Measurements from ENCODE around the gene CD96. TPM values are rescaled to one million over a fixed set of nuclear protein-coding genes. Genes with fewer than 3 reads are reported as not detected.

The CD96 gene
- total and polyA plus RNA-seq, 2 donors (not counting 1 experiment from before 2014, with no cell fraction given): 0.10 TPM; not detected in 1

DNA sequence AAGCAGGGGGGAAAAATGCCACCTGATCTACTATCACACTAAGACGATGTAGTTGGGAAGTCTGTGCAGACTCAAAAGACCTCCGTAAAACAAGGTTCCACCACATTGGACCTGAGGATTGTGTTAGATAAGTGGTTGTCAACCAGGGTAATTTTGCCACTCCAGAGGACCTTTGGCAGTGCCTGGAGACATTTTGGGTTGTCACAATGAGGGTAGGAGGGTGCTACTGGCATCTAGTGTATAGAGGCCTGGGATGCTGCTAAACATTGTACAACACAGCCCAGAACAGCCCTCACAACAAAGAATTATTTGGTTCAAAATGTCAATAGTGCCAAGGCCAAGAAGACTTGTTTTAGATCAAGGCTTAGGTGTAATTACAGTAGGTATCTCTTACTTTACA lies 67.7 kb downstream of the CD96 start:
- H3K27ac ChIP-seq (ENCODE audit: insufficient read depth, low read length): no peak overlapping the region
- H3K4me2 ChIP-seq (ENCODE audit: extremely low read depth, insufficient read depth, low read length): no peak overlapping the region
- TF ChIP-seq EZH2 (IDR thresholded peaks at IDR 0.05; ENCODE audit: low read length, missing control alignments) (no peak), CTCF (conservative IDR thresholded peaks at IDR 0.05 in 1 of 2, IDR thresholded peaks at IDR 0.05 in 1 of 2; ENCODE audit: low read depth in 1 of 2, low read length in 2 of 2) (no peak)
- no peak overlapping the region for H3K9ac ChIP-seq (ENCODE audit: insufficient read depth, low read length)
- no peaks in the 10 kb centered on the region for H3K9me3 ChIP-seq (ENCODE audit: control insufficient read depth, insufficient read depth, low read depth, low read length)
- no peak overlapping the region for H3K4me3 ChIP-seq (replicated peaks in 1 of 4; ENCODE audit: control extremely low read depth in 1 of 4, insufficient read depth in 1 of 4, low read depth in 3 of 4, low read length in 4 of 4)
- no peaks in the 10 kb centered on the region for H4K20me1 ChIP-seq (ENCODE audit: control insufficient read depth, extremely low read depth, insufficient read depth, low read length)
- no peak for DNase-seq (ENCODE audit: low read depth in 2 of 2)
- H3K36me3 ChIP-seq (ENCODE audit: control insufficient read depth, insufficient read depth, low read length): no peaks in the 10 kb centered on the region
- H3K27me3 ChIP-seq (ENCODE audit: control insufficient read depth, insufficient read depth, low read length): no peaks in the 10 kb centered on the region
- H3K4me1 ChIP-seq (ENCODE audit: control insufficient read depth, extremely low read depth, insufficient read depth, low read length): no peaks in the 10 kb centered on the region
- H3K79me2 ChIP-seq (ENCODE audit: control insufficient read depth, insufficient read depth, low read length): no peaks in the 10 kb centered on the region
- no peak overlapping the region for H2AFZ ChIP-seq (ENCODE audit: low read length)

GRCh38 chr3:111610189-111610588 lies 68.2 kb downstream of the CD96 start:
- no peaks in the 10 kb centered on the region for H3K36me3 ChIP-seq (ENCODE audit: control insufficient read depth, insufficient read depth, low read length)
- no peak overlapping the region for H3K27ac ChIP-seq (ENCODE audit: insufficient read depth, low read length)
- no peak overlapping the region for H2AFZ ChIP-seq (ENCODE audit: low read length)
- H4K20me1 ChIP-seq (ENCODE audit: control insufficient read depth, extremely low read depth, insufficient read depth, low read length): no peaks in the 10 kb centered on the region
- no peak overlapping the region for H3K4me2 ChIP-seq (ENCODE audit: extremely low read depth, insufficient read depth, low read length)
- no peaks in the 10 kb centered on the region for H3K27me3 ChIP-seq (ENCODE audit: control insufficient read depth, insufficient read depth, low read length)
- H3K9ac ChIP-seq (ENCODE audit: insufficient read depth, low read length): no peak overlapping the region
- no peaks in the 10 kb centered on the region for H3K79me2 ChIP-seq (ENCODE audit: control insufficient read depth, insufficient read depth, low read length)
- H3K4me1 ChIP-seq (ENCODE audit: control insufficient read depth, extremely low read depth, insufficient read depth, low read length): no peaks in the 10 kb centered on the region
- no peaks in the 10 kb centered on the region for H3K9me3 ChIP-seq (ENCODE audit: control insufficient read depth, insufficient read depth, low read depth, low read length)
- TF ChIP-seq CTCF (conservative IDR thresholded peaks at IDR 0.05 in 1 of 2, IDR thresholded peaks at IDR 0.05 in 1 of 2; ENCODE audit: low read depth in 1 of 2, low read length in 2 of 2): no peak
- TF ChIP-seq EZH2 (IDR thresholded peaks at IDR 0.05; ENCODE audit: low read length, missing control alignments): no peak
- H3K4me3 ChIP-seq (replicated peaks in 1 of 4; ENCODE audit: control extremely low read depth in 1 of 4, insufficient read depth in 1 of 4, low read depth in 3 of 4, low read length in 4 of 4): no peak overlapping the region
- DNase-seq (ENCODE audit: low read depth in 2 of 2): peak in 1 of 2 donors; percentile 59

GRCh38 chr3:111610612-111611054 lies 68.6 kb downstream of the CD96 start:
- H3K36me3 ChIP-seq (ENCODE audit: control insufficient read depth, insufficient read depth, low read length): no peaks in the 10 kb centered on the region
- DNase-seq (ENCODE audit: low read depth in 2 of 2): peak in 1 of 2 donors; percentile 41
- no peak overlapping the region for H3K27ac ChIP-seq (ENCODE audit: insufficient read depth, low read length)
- H3K9me3 ChIP-seq (ENCODE audit: control insufficient read depth, insufficient read depth, low read depth, low read length): no peaks in the 10 kb centered on the region
- no peak overlapping the region for H3K4me2 ChIP-seq (ENCODE audit: extremely low read depth, insufficient read depth, low read length)
- H2AFZ ChIP-seq (ENCODE audit: low read length): no peak overlapping the region
- TF ChIP-seq EZH2 (IDR thresholded peaks at IDR 0.05; ENCODE audit: low read length, missing control alignments) (no peak), CTCF (conservative IDR thresholded peaks at IDR 0.05 in 1 of 2, IDR thresholded peaks at IDR 0.05 in 1 of 2; ENCODE audit: low read depth in 1 of 2, low read length in 2 of 2) (no peak)
- H3K9ac ChIP-seq (ENCODE audit: insufficient read depth, low read length): no peak overlapping the region
- H3K27me3 ChIP-seq (ENCODE audit: control insufficient read depth, insufficient read depth, low read length): no peaks in the 10 kb centered on the region
- H3K4me3 ChIP-seq (replicated peaks in 1 of 4; ENCODE audit: control extremely low read depth in 1 of 4, insufficient read depth in 1 of 4, low read depth in 3 of 4, low read length in 4 of 4): no peak overlapping the region
- no peaks in the 10 kb centered on the region for H3K4me1 ChIP-seq (ENCODE audit: control insufficient read depth, extremely low read depth, insufficient read depth, low read length)
- H4K20me1 ChIP-seq (ENCODE audit: control insufficient read depth, extremely low read depth, insufficient read depth, low read length): no peaks in the 10 kb centered on the region
- H3K79me2 ChIP-seq (ENCODE audit: control insufficient read depth, insufficient read depth, low read length): no peaks in the 10 kb centered on the region
